Transverse colon (tissue), 3 donors: Measurements from ENCODE around the gene WIPF1.

ENCODE experiments used
- EP300 ChIP-seq: sonication (generic); formaldehyde crosslinking; IDR thresholded peaks from one replicate; pipeline ENCODE4 v1.6.1; 2017; ENCODE audit warnings: antibody characterized with exemption, low read depth
- TF ChIP-seq, protein P1 (sequence below), 5 experiments: fragments of 200-600 bp in 3 of 5; fragments of 450-650 bp in 2 of 5; sonication (generic) in 3 of 5; IDR thresholded peaks; 1 replicate in 2 of 5; 2 replicates in 3 of 5; pipeline ENCODE4 v1.5.1; 2016 to 2017; ENCODE audit warnings: antibody characterized with exemption in 5 of 5, inconsistent platforms in 3 of 5, mild to moderate bottlenecking in 2 of 5, moderate library complexity in 1 of 5

- no peak for TF ChIP-seq EP300
- TF ChIP-seq, protein P1, sequence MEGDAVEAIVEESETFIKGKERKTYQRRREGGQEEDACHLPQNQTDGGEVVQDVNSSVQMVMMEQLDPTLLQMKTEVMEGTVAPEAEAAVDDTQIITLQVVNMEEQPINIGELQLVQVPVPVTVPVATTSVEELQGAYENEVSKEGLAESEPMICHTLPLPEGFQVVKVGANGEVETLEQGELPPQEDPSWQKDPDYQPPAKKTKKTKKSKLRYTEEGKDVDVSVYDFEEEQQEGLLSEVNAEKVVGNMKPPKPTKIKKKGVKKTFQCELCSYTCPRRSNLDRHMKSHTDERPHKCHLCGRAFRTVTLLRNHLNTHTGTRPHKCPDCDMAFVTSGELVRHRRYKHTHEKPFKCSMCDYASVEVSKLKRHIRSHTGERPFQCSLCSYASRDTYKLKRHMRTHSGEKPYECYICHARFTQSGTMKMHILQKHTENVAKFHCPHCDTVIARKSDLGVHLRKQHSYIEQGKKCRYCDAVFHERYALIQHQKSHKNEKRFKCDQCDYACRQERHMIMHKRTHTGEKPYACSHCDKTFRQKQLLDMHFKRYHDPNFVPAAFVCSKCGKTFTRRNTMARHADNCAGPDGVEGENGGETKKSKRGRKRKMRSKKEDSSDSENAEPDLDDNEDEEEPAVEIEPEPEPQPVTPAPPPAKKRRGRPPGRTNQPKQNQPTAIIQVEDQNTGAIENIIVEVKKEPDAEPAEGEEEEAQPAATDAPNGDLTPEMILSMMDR (IDR thresholded peaks at IDR 0.05) = no peak
Measured at GRCh38 chr2:174635015-174635593, 37.5 kb upstream of the WIPF1 start.
